ENCODE data around the gene SERPINA1. TPM values are rescaled to one million over a fixed set of nuclear protein-coding genes. Genes with fewer than 3 reads are reported as not detected.

The SERPINA1 gene
- total RNA-seq: 994 TPM
- long read RNA-seq, transcript SERPINA1-207 (5 exons, 3,144 nt): minor isoform, 373 of 1,506 reads
- long read RNA-seq, transcript SERPINA1-205 (6 exons, 1,628 nt): minor isoform, 37 of 1,506 reads
- long read RNA-seq, transcript SERPINA1-209 (6 exons, 1,559 nt): minor isoform, 67 of 1,506 reads
- long read RNA-seq, transcript SERPINA1-202 (5 exons, 1,622 nt): major isoform, 807 of 1,506 reads
- long read RNA-seq, partial matches to known transcripts: 116 of 1,506 reads
- long read RNA-seq, other reads (novel, unspliced or antisense): 84 of 1,506 reads

DNA sequence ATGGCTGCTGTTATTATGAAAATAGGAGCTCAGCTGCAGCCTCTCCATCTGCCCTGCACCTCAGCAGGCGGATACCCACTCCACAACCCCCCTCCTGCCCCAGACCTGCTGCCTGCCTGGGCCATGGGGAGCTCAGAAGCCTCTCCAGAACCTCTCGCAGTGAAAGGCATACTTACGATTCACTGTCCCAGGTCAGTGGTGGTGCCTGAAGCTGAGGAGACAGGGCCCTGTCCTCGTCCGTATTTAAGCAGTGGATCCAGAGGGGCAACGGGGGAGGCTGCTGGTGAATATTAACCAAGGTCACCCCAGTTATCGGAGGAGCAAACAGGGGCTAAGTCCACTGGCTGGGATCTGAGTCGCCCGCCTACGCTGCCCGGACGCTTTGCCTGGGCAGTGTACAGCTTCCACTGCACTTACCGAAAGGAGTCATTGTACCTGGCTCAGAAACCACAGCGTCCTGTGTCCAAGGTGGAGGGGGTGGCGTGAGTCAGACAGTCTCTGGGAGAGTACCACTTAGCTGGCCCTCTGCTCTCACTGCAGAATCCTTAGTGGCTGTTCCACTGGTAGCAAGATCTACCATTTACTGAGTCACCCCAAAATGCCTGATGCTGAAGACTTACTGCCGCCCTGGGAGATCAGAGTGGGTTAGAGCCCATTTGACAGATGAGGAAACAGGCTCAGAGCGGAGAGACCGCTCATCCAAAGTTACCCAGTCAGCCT lies at the start of gene SERPINA1:
Gene SERPINA1 (minus strand): TSS at position 219 of the 720 bp plus-strand sequence. CDS start 5,365 bp downstream, outside the sequence.
- no peaks in the 10 kb centered on the region for H3K36me3 ChIP-seq
- H3K4me3 ChIP-seq: peak within 1 kb of the TSS; percentile 52
- peak within 1 kb of the TSS; percentile 85 for H3K27ac ChIP-seq
- ATAC-seq (peak; percentile 58 to 67), DNase-seq (peak; percentile 70)
- TF ChIP-seq, protein P1, sequence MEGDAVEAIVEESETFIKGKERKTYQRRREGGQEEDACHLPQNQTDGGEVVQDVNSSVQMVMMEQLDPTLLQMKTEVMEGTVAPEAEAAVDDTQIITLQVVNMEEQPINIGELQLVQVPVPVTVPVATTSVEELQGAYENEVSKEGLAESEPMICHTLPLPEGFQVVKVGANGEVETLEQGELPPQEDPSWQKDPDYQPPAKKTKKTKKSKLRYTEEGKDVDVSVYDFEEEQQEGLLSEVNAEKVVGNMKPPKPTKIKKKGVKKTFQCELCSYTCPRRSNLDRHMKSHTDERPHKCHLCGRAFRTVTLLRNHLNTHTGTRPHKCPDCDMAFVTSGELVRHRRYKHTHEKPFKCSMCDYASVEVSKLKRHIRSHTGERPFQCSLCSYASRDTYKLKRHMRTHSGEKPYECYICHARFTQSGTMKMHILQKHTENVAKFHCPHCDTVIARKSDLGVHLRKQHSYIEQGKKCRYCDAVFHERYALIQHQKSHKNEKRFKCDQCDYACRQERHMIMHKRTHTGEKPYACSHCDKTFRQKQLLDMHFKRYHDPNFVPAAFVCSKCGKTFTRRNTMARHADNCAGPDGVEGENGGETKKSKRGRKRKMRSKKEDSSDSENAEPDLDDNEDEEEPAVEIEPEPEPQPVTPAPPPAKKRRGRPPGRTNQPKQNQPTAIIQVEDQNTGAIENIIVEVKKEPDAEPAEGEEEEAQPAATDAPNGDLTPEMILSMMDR (IDR thresholded peaks at IDR 0.05): no peak
- H3K9me3 ChIP-seq: no peaks in the 10 kb centered on the region
- no peaks in the 10 kb centered on the region for H3K27me3 ChIP-seq (ENCODE audit: low read depth)
- intact Hi-C loops (cut with DNase I): no loop called here
- H3K4me1 ChIP-seq: peaks cover 65% of the 10 kb centered on the region

- ATAC-seq: no peak
- intact Hi-C loops (cut with DNase I): no loop called here
These were observed 40.2 kb upstream of the SERPINA1 start for GRCh38 chr14:94428610-94429009.

GRCh38 chr14:94427016-94427613 lies 38.7 kb upstream of the SERPINA1 start:
- no peaks in the 10 kb centered on the region for H3K9me3 ChIP-seq
- TF ChIP-seq, protein P1 (IDR thresholded peaks at IDR 0.05): no peak
- no peaks in the 10 kb centered on the region for H3K36me3 ChIP-seq
- H3K27me3 ChIP-seq (ENCODE audit: low read depth): peaks cover 9% of the 10 kb centered on the region
- H3K4me1 ChIP-seq: no peaks in the 10 kb centered on the region
- ATAC-seq (no peak), DNase-seq (no peak)
- no peak overlapping the region for H3K4me3 ChIP-seq
- intact Hi-C loops (cut with DNase I): no loop called here
- no peak overlapping the region for H3K27ac ChIP-seq

More at GRCh38 chr14:94428610-94429009, 40.2 kb upstream of the SERPINA1 start:
- Histone ChIP-seq H3K9me3 (no peaks in the 10 kb centered on the region), H3K27ac (no peak overlapping the region), H3K27me3 (ENCODE audit: low read depth) (peaks cover 9% of the 10 kb centered on the region), H3K4me1 (no peaks in the 10 kb centered on the region), H3K4me3 (no peak overlapping the region), H3K36me3 (no peaks in the 10 kb centered on the region)
- DNase-seq: no peak
- TF ChIP-seq, protein P1 (IDR thresholded peaks at IDR 0.05): no peak

- DNase-seq: no peak
- no peak overlapping the region for H3K27ac ChIP-seq
- no peaks in the 10 kb centered on the region for H3K4me1 ChIP-seq
- H3K9me3 ChIP-seq: no peaks in the 10 kb centered on the region
- no peaks in the 10 kb centered on the region for H3K36me3 ChIP-seq
- H3K4me3 ChIP-seq: no peak overlapping the region
- ATAC-seq: no peak
- H3K27me3 ChIP-seq (ENCODE audit: low read depth): peaks cover 9% of the 10 kb centered on the region
- intact Hi-C loops (cut with DNase I): no loop called here
- TF ChIP-seq, protein P1 (IDR thresholded peaks at IDR 0.05): no peak
These were observed 38.1 kb upstream of the SERPINA1 start for GRCh38 chr14:94426526-94426925.

GRCh38 chr14:94424371-94424770 lies 36.0 kb upstream of the SERPINA1 start:
- Histone ChIP-seq H3K9me3 (no peaks in the 10 kb centered on the region), H3K36me3 (no peaks in the 10 kb centered on the region), H3K27ac (no peak overlapping the region), H3K4me3 (no peak overlapping the region), H3K4me1 (no peaks in the 10 kb centered on the region), H3K27me3 (ENCODE audit: low read depth) (peaks cover 9% of the 10 kb centered on the region)
- intact Hi-C loops (cut with DNase I): no loop called here
- DNase-seq (no peak), ATAC-seq (no peak)
- TF ChIP-seq, protein P1 (IDR thresholded peaks at IDR 0.05): no peak

All from lower lobe of right lung (tissue), 2 donors.